Measurements from ENCODE around the gene LRSAM1. TPM values are rescaled to one million over a fixed set of nuclear protein-coding genes. Genes with fewer than 3 reads are reported as not detected.

The LRSAM1 gene
- total and polyA plus RNA-seq, 7 donors, result 6.9 to 54.0 (median 17.9) TPM

DNA sequence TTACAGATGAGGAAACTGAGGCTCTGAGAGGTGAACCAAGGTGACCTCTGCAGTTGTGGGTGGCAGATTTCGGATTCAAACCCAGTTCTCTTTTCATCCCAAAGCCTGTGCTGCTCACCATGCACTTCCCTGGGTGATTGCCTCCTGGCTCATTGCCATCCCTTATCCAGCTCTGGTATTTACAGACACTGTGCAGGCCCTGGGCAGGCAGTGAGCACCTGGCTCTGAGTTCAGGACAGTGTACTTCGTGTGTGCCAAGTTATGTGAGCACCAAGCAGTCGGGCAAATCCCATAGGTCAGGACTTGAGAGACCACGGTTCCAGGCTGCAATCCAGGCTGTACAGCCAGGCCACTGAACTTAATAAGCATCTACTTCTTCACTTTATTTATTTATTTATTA lies 1.4 kb downstream of the LRSAM1 start:
- Histone ChIP-seq H3K27me3 (no peaks in the 10 kb centered on the region), H3K27ac (peak overlapping the region; percentile 94 to 98 (median 96)), H3K36me3 (peaks cover 15 to 51% (median 36%) of the 10 kb centered on the region in 4 donors), H3K4me1 (peaks cover 0 to 72% (median 58%) of the 10 kb centered on the region in 4 donors), H3K9me3 (no peaks in the 10 kb centered on the region), H3K4me3 (peak overlapping the region in 3 of 4 donors; percentile 73 to 87 (median 80))
- TF ChIP-seq POLR2AphosphoS5 (IDR thresholded peaks at IDR 0.05) (peak; percentile 72 to 93 (median 85)), EP300 (IDR thresholded peaks at IDR 0.05) (peak in 2 of 4 donors; percentile 16 to 71), POLR2A (IDR thresholded peaks at IDR 0.05) (no peak)
- TF ChIP-seq, protein P1, sequence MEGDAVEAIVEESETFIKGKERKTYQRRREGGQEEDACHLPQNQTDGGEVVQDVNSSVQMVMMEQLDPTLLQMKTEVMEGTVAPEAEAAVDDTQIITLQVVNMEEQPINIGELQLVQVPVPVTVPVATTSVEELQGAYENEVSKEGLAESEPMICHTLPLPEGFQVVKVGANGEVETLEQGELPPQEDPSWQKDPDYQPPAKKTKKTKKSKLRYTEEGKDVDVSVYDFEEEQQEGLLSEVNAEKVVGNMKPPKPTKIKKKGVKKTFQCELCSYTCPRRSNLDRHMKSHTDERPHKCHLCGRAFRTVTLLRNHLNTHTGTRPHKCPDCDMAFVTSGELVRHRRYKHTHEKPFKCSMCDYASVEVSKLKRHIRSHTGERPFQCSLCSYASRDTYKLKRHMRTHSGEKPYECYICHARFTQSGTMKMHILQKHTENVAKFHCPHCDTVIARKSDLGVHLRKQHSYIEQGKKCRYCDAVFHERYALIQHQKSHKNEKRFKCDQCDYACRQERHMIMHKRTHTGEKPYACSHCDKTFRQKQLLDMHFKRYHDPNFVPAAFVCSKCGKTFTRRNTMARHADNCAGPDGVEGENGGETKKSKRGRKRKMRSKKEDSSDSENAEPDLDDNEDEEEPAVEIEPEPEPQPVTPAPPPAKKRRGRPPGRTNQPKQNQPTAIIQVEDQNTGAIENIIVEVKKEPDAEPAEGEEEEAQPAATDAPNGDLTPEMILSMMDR (IDR thresholded peaks at IDR 0.05), result no peak
- peak; percentile 94 for DNase-seq
- 12 to 43% methylated on average over 4 of the region's 4 CpGs for WGBS, 2 donors
- intact Hi-C loops (cut with DNase I), result loop anchor here (5.0 kb wide), 1 partner anchor 225 kb away; no protein-coding TSS in a partner anchor

DNA sequence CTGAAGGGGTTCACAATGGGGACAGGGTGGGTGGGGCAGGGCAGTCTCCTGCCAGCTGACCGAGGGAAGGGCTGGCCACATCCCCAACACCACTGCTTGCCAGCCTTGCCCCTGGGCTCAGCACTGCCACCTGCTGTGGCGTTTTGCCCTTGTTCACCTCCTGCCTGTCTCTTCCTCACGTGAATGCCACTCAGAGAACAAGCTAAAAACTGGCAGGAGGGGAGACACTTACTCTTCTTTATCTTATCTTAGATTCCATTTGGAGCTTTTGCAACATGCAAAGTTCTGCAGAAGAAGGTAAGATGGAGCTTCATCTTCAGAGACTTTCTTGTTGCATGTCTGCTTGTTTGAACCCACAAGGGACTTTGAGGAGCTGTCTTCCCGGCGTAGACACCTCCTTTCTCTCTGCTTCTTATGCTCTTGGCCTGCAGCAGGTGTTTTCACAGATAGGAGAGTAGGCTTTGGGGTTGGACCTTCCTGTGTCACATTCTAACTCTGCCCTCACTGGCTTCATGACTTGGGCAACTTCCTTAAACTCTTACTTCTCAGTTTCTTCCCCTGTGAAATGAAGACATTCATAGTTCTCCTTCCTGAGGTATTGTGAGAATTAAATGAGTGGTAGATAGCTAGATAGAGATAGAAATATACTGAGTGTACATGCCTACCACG lies 4.1 kb downstream of the LRSAM1 start:
- intact Hi-C loops (cut with DNase I), result no loop called here

DNA sequence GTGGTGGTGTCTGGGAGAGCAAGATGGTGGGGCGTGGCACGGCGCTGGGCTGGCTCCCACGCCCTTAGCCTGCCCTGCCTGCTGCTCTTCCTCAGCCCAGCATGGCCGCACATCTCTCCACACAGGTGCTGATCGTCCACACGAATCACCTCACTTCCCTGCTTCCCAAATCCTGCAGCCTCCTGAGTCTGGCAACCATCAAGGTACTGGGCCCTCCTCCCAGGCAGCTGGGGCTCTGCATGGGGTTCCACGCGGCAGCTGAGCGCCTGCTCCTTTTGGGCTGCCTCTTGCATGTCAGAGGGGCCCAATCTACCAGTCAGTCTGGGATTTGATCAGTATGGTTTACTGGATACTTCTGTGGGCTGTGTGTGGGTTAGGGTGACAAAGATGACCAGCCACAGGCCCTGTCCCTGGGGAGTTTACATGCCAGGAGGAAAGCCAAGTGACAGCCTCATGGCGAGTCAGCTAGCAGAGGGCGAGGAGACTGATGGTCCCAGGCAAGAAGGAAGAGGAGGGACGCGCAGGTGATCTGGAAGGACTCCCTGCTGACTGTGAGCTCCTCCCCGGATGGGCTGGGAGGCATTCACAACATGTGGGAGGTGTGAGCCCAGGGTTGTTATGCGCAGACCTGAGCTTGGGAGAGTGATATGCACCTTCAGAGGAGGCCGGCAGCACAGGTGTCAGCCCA lies 6.0 kb downstream of the LRSAM1 start:
- Histone ChIP-seq H3K4me3 (no peak overlapping the region), H3K9me3 (no peaks in the 10 kb centered on the region), H3K4me1 (peaks cover 0 to 53% (median 41%) of the 10 kb centered on the region in 4 donors), H3K27ac (no peak overlapping the region), H3K36me3 (peaks cover 25 to 73% (median 47%) of the 10 kb centered on the region in 4 donors), H3K27me3 (no peaks in the 10 kb centered on the region)
- no peak for TF ChIP-seq EP300 (IDR thresholded peaks at IDR 0.05)
- TF ChIP-seq, protein P1 (IDR thresholded peaks at IDR 0.05), result no peak
- no peak for TF ChIP-seq POLR2AphosphoS5 (IDR thresholded peaks at IDR 0.05)
- TF ChIP-seq POLR2A (IDR thresholded peaks at IDR 0.05), result no peak
- WGBS, 2 donors, result 87 to 91% methylated on average over 17 of the region's 17 CpGs
- DNase-seq, result no peak
- intact Hi-C loops (cut with DNase I), result no loop called here

More for the DNA sequence above, 4.1 kb downstream of the LRSAM1 start:
- H3K4me1 ChIP-seq, result peaks cover 0 to 59% (median 48%) of the 10 kb centered on the region in 4 donors
- 49 to 59% methylated on average over 6 of the region's 6 CpGs for WGBS, 2 donors
- H3K4me3 ChIP-seq, result no peak overlapping the region
- no peaks in the 10 kb centered on the region for H3K27me3 ChIP-seq
- no peak for TF ChIP-seq EP300 (IDR thresholded peaks at IDR 0.05)
- TF ChIP-seq, protein P1 (IDR thresholded peaks at IDR 0.05), result peak in 1 of 4 experiments; percentile 21
- TF ChIP-seq POLR2AphosphoS5 (IDR thresholded peaks at IDR 0.05), result no peak
- TF ChIP-seq POLR2A (IDR thresholded peaks at IDR 0.05), result no peak
- H3K36me3 ChIP-seq, result peaks cover 10 to 54% (median 31%) of the 10 kb centered on the region in 4 donors
- H3K9me3 ChIP-seq, result no peaks in the 10 kb centered on the region
- DNase-seq, result no peak
- H3K27ac ChIP-seq, result peak overlapping the region in 3 of 4 donors; percentile 13 to 98 (median 97)

DNA sequence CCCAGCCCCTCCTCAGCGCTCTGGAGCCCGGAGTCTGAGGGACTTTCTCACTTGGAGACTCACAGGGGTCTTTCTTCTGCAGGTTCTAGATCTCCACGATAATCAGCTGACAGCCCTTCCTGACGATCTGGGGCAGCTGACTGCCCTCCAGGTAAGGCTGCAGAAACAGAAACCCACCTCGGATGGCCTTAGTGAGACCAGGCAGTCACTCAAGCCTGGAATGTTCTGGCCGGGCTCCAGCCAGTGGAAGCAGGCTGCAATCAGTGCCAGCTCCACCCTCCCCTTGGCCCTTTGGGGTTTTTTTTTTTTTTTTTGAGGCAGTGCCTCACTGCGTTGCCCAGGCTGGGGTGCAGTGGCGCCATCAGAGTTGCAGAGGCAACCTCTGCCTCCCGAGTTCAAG lies 7.6 kb downstream of the LRSAM1 start:
- DNase-seq, result no peak
- Histone ChIP-seq H3K4me1 (peaks cover 0 to 37% (median 25%) of the 10 kb centered on the region in 4 donors), H3K9me3 (no peaks in the 10 kb centered on the region), H3K27ac (peak overlapping the region in 3 of 4 donors; percentile 28 to 53 (median 39)), H3K27me3 (no peaks in the 10 kb centered on the region), H3K36me3 (peaks cover 28 to 89% (median 62%) of the 10 kb centered on the region in 4 donors), H3K4me3 (no peak overlapping the region)
- intact Hi-C loops (cut with DNase I), result no loop called here
- 90 to 91% methylated on average over 9 of the region's 9 CpGs for WGBS, 2 donors
- no peak for TF ChIP-seq POLR2A (IDR thresholded peaks at IDR 0.05)
- TF ChIP-seq, protein P1 (IDR thresholded peaks at IDR 0.05), result no peak
- TF ChIP-seq POLR2AphosphoS5 (IDR thresholded peaks at IDR 0.05), result no peak
- TF ChIP-seq EP300 (IDR thresholded peaks at IDR 0.05), result no peak
